HPDE6-E6E7 (cell line): ENCODE measurements around the gene ZSWIM6.

Source experiments
- DNase-seq: peaks from one replicate; pipeline ENCODE4 v3.0.0; 2011; ENCODE audit warnings: missing footprints; ENCODE audit errors: extremely low spot score

The ZSWIM6 gene

GRCh38 chr5:61441742-61442141, 109.7 kb downstream of the ZSWIM6 start:
- DNase-seq, result no peak

GRCh38 chr5:61447780-61448495, 115.9 kb downstream of the ZSWIM6 start:
- DNase-seq, result no peak

- peak; percentile 26 for DNase-seq
Measured at GRCh38 chr5:61449804-61450492, 117.9 kb downstream of the ZSWIM6 start.

- DNase-seq, result no peak
Measured at GRCh38 chr5:61450493-61451279, 118.6 kb downstream of the ZSWIM6 start.

GRCh38 chr5:61455179-61456006, 123.3 kb downstream of the ZSWIM6 start:
- DNase-seq, result no peak

- no peak for DNase-seq
Measured at GRCh38 chr5:61460471-61460870, 128.4 kb downstream of the ZSWIM6 start.

- no peak for DNase-seq
Measured at GRCh38 chr5:61461417-61461816, 129.4 kb downstream of the ZSWIM6 start.

- DNase-seq, result no peak
Measured at GRCh38 chr5:61461926-61462325, 129.9 kb downstream of the ZSWIM6 start.

- no peak for DNase-seq
Measured at GRCh38 chr5:61463596-61463995, 131.5 kb downstream of the ZSWIM6 start.

- DNase-seq, result no peak
Measured at GRCh38 chr5:61464512-61464911, 132.5 kb downstream of the ZSWIM6 start.

GRCh38 chr5:61465066-61465465, 133.0 kb downstream of the ZSWIM6 start:
- DNase-seq, result no peak

- no peak for DNase-seq
Measured at GRCh38 chr5:61465496-61465895, 133.4 kb downstream of the ZSWIM6 start.

GRCh38 chr5:61466017-61466416, 134.0 kb downstream of the ZSWIM6 start:
- DNase-seq, result no peak

GRCh38 chr5:61467766-61468482, 135.9 kb downstream of the ZSWIM6 start:
- no peak for DNase-seq

GRCh38 chr5:61468483-61468865, 136.4 kb downstream of the ZSWIM6 start:
- DNase-seq, result no peak

GRCh38 chr5:61471352-61471751, 139.3 kb downstream of the ZSWIM6 start:
- no peak for DNase-seq

- DNase-seq, result no peak
Measured at GRCh38 chr5:61472172-61472958, 140.3 kb downstream of the ZSWIM6 start.

GRCh38 chr5:61474746-61475145, 142.7 kb downstream of the ZSWIM6 start:
- no peak for DNase-seq

- DNase-seq, result no peak
Measured at GRCh38 chr5:61477788-61478187, 145.7 kb downstream of the ZSWIM6 start.
